Measurements from ENCODE around the gene MOB1B.

DNA sequence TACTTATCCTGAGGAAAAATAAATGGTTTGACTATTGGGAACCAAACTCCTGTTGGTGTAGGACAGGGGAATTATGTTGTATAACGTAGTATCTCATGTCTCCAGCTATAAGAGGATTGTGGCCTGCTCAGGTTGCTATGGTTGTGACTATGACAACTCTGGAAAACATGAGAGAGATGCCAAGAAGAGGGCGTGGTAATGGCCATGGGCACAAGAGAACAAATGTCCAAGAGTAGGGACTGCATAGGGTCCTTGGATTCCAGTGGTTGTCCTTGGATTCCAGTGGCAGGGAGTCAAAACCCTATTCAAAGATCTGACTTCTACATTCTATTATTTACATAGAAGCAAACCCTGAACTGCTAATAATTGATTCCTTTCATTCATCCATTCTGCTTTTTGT, 6.8 kb upstream of the MOB1B start:
- TF ChIP-seq ARNT (IDR thresholded peaks at IDR 0.05): no peak
- TF ChIP-seq SUZ12 (IDR thresholded peaks at IDR 0.05): no peak
- TF ChIP-seq BHLHE40 (IDR thresholded peaks at IDR 0.05; ENCODE audit: borderline replicate concordance): no peak
- TF ChIP-seq CTBP1 (IDR thresholded peaks at IDR 0.05; ENCODE audit: borderline replicate concordance): no peak
- TF ChIP-seq LEF1 (IDR thresholded peaks at IDR 0.05; ENCODE audit: borderline replicate concordance): no peak
- no peak for TF ChIP-seq SP1 (IDR thresholded peaks at IDR 0.05)
- no peak for TF ChIP-seq NFRKB (IDR thresholded peaks at IDR 0.05)
- TF ChIP-seq PKNOX1 (IDR thresholded peaks at IDR 0.05): no peak
- TF ChIP-seq HDGF (IDR thresholded peaks at IDR 0.05; ENCODE audit: borderline replicate concordance): no peak

Data from HEK293T (cell line).